Osteoblast (primary cell): ENCODE results near the gene PHF12. TPM values are rescaled to one million over a fixed set of nuclear protein-coding genes. Genes with fewer than 3 reads are reported as not detected.

Experiments
- DNase-seq: peaks from one replicate; pipeline ENCODE4 v3.0.0; 2011; ENCODE audit warnings: low spot score, mixed read lengths; ENCODE audit not compliant: insufficient read length; ENCODE audit errors: missing footprints
- H2AFZ ChIP-seq: 2 replicates; pipeline ENCODE4 v1.6.0; 2011; ENCODE audit warnings: mild to moderate bottlenecking, low read length
- H3K27ac ChIP-seq: 2 replicates; pipeline ENCODE4 v1.5.1; 2011; ENCODE audit warnings: mild to moderate bottlenecking, low read depth, low read length, moderate library complexity
- H3K27me3 ChIP-seq: 2 replicates; pipeline ENCODE4 v1.6.0; 2012; ENCODE audit warnings: mild to moderate bottlenecking, control low read depth, inconsistent platforms, low read length, moderate library complexity; ENCODE audit not compliant: insufficient read depth
- H3K36me3 ChIP-seq: 2 replicates; pipeline ENCODE4 v1.5.1; 2011; ENCODE audit warnings: mild to moderate bottlenecking, low read length, control low read depth, moderate library complexity; ENCODE audit not compliant: insufficient read depth
- H3K4me1 ChIP-seq: 2 replicates; pipeline ENCODE4 v1.5.1; 2011; ENCODE audit warnings: mild to moderate bottlenecking, low read length, control low read depth, moderate library complexity; ENCODE audit not compliant: insufficient read depth
- H3K4me2 ChIP-seq: 2 replicates; pipeline ENCODE4 v1.6.0; 2011; ENCODE audit warnings: mild to moderate bottlenecking, low read length; ENCODE audit not compliant: insufficient read depth
- H3K4me3 ChIP-seq: fragments of 200-600 bp; sonication (generic); 3 replicates; pipeline ENCODE4 v1.5.1; 2012; ENCODE audit warnings: mild to moderate bottlenecking, low read length, inconsistent platforms; ENCODE audit not compliant: insufficient read depth
- H3K79me2 ChIP-seq: 2 replicates; pipeline ENCODE4 v1.6.0; 2012; ENCODE audit warnings: mild to moderate bottlenecking, low read length, control low read depth, inconsistent platforms; ENCODE audit not compliant: insufficient read depth
- H3K9me3 ChIP-seq: 2 replicates; pipeline ENCODE4 v1.5.1; 2011; ENCODE audit warnings: low read depth, low read length, control low read depth
- H4K20me1 ChIP-seq: 2 replicates; pipeline ENCODE4 v1.6.0; 2012; ENCODE audit warnings: mild to moderate bottlenecking, low read length, control low read depth; ENCODE audit not compliant: insufficient read depth
- CTCF ChIP-seq: IDR thresholded peaks from 2 replicates; pipeline ENCODE4 v1.5.1; 2011; ENCODE audit warnings: mild to moderate bottlenecking, low read depth, low read length, moderate library complexity; ENCODE audit errors: extremely low read depth
- total RNA-seq: library from RNA; depleted of rRNA; stranded (reverse); fragments of >200 nt; gene quantifications from 2 replicates; pipeline ENCODE4 v1.2.3, GENCODE V29; 2012

PHF12 gene
- total RNA-seq, 1 donor: 26.8 TPM

GRCh38 chr17:28960256-28961061 is 9.1 kb upstream of the PHF12 start:
- peak; percentile 38 for DNase-seq
- Histone ChIP-seq H2AFZ (no peak overlapping the region), H3K27ac (no peak overlapping the region)

GRCh38 chr17:28959471-28959871 is 8.2 kb upstream of the PHF12 start:
- no peaks in the 10 kb centered on the region for H3K79me2 ChIP-seq
- H3K4me1 ChIP-seq: no peaks in the 10 kb centered on the region
- H2AFZ ChIP-seq: no peak overlapping the region
- H3K27me3 ChIP-seq: peaks cover 23% of the 10 kb centered on the region
- H3K4me2 ChIP-seq: no peak overlapping the region
- H3K36me3 ChIP-seq: no peaks in the 10 kb centered on the region
- no peak overlapping the region for H3K4me3 ChIP-seq
- peak; percentile 62 for DNase-seq
- no peak for TF ChIP-seq CTCF
- no peaks in the 10 kb centered on the region for H3K9me3 ChIP-seq
- H4K20me1 ChIP-seq: no peaks in the 10 kb centered on the region
- H3K27ac ChIP-seq: no peak overlapping the region

More at GRCh38 chr17:28960256-28961061, 9.1 kb upstream of the PHF12 start:
- Histone ChIP-seq H3K36me3 (no peaks in the 10 kb centered on the region), H3K4me3 (no peak overlapping the region), H4K20me1 (no peaks in the 10 kb centered on the region), H3K79me2 (no peaks in the 10 kb centered on the region), H3K27me3 (peaks cover 23% of the 10 kb centered on the region), H3K9me3 (no peaks in the 10 kb centered on the region), H3K4me2 (no peak overlapping the region), H3K4me1 (no peaks in the 10 kb centered on the region)
- TF ChIP-seq CTCF: no peak

GRCh38 chr17:28958820-28959455 is 7.6 kb upstream of the PHF12 start:
- no peak overlapping the region for H3K27ac ChIP-seq
- H3K4me1 ChIP-seq: no peaks in the 10 kb centered on the region
- H3K4me3 ChIP-seq: no peak overlapping the region
- peaks cover 23% of the 10 kb centered on the region for H3K27me3 ChIP-seq
- H3K79me2 ChIP-seq: no peaks in the 10 kb centered on the region
- H3K9me3 ChIP-seq: no peaks in the 10 kb centered on the region
- no peak overlapping the region for H3K4me2 ChIP-seq
- no peaks in the 10 kb centered on the region for H3K36me3 ChIP-seq
- H2AFZ ChIP-seq: no peak overlapping the region
- no peak for TF ChIP-seq CTCF
- H4K20me1 ChIP-seq: no peaks in the 10 kb centered on the region
- peak; percentile 27 for DNase-seq

- Histone ChIP-seq H3K4me1 (peaks cover under 1% of the 10 kb centered on the region), H3K9me3 (no peaks in the 10 kb centered on the region), H4K20me1 (no peaks in the 10 kb centered on the region), H3K4me3 (no peak overlapping the region), H3K79me2 (no peaks in the 10 kb centered on the region), H3K4me2 (no peak overlapping the region), H2AFZ (no peak overlapping the region), H3K27ac (no peak overlapping the region), H3K27me3 (peaks cover 16% of the 10 kb centered on the region), H3K36me3 (no peaks in the 10 kb centered on the region)
- no peak for TF ChIP-seq CTCF
- DNase-seq: no peak
Measured at GRCh38 chr17:28957992-28958355, 6.7 kb upstream of the PHF12 start.
